Upper lobe of left lung (tissue), 4 donors: Measurements from ENCODE around the gene KIRREL3.

Experiments used
- POLR2A ChIP-seq, 4 donors: fragments of 450-650 bp; IDR thresholded peaks; one replicate each; pipeline ENCODE4 v1.5.1; 2016 to 2017; ENCODE audit warnings: antibody characterized with exemption in 4 of 4, mild to moderate bottlenecking in 2 of 4
- POLR2AphosphoS5 ChIP-seq, 2 donors: sonication (generic); formaldehyde crosslinking; IDR thresholded peaks; one replicate each; pipeline ENCODE4 v1.5.1; 2017; ENCODE audit warnings: antibody characterized with exemption in 2 of 2

GRCh38 chr11:126380909-126381308 lies 619.7 kb downstream of the KIRREL3 start:
- TF ChIP-seq POLR2AphosphoS5 (IDR thresholded peaks at IDR 0.05) (no peak), POLR2A (IDR thresholded peaks at IDR 0.05) (no peak)
